ENCODE measurements around the gene TMEM179B.

Gene TMEM179B

DNA sequence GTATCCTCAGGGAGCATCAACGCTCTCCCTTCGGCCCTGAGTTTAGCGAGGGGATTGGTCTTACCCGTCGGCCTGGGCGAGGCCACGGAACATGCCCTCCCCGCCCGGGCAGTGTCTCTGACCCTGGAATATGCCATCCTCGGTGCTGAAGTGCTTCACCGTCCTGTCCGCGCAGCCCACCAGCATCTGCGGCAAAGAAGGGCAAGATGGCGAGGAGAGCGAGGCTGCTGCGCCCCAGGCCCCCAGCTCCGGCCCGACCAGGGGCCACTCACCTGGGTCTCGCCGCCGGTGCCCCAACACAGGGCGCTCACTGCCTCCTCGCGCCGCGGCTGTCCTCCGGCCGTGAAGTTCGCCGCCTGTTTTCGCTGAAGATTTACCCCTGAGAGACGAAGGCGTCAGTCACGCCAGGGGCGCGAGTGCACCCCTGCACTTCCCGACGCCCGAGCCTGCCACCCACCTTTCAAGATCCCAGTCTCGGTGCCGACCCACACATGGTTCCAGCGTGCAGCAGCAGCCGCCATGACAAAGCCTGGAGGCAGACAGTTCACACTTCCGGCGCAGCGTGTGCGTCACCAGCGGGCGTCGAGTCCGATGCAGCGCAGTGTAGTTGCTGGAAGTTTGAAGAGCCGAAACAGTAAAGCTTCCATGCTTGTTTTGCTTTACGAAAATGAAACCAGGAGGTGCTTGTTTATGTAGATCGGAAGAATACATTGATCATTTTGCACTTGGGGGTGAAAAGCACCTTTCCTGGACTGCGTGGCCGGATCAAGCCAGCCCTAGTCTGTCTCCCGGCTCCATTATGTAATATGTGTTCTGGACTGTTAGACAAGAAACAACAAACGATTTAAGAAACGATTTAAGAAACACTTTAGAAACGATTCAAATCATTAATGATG is 52.1 kb downstream of the TMEM179B start, which contains the start of gene WDR74:
WDR74 (minus strand) TSS at position 541 of the 896 bp plus-strand sequence; CDS start at position 521, 20 bp downstream.
- TF ChIP-seq TCF4 (CRISPR knock-in tag; IDR thresholded peaks at IDR 0.05; ENCODE audit: borderline replicate concordance) (peak; percentile 77), ZNF8 (CRISPR knock-in tag; IDR thresholded peaks at IDR 0.05) (no peak), ZFP3 (CRISPR knock-in tag; IDR thresholded peaks at IDR 0.05) (no peak), RARB (CRISPR knock-in tag; IDR thresholded peaks at IDR 0.05) (0 out of 2 replicates have a peak, but pooled peaks have one; percentile 9), ZFP30 (CRISPR knock-in tag; IDR thresholded peaks at IDR 0.05) (peak; percentile 10; the same call in 1 of the 2 replicates), TOX (CRISPR knock-in tag; IDR thresholded peaks at IDR 0.05; ENCODE audit: borderline replicate concordance) (no peak)
- TF ChIP-seq, protein P1, sequence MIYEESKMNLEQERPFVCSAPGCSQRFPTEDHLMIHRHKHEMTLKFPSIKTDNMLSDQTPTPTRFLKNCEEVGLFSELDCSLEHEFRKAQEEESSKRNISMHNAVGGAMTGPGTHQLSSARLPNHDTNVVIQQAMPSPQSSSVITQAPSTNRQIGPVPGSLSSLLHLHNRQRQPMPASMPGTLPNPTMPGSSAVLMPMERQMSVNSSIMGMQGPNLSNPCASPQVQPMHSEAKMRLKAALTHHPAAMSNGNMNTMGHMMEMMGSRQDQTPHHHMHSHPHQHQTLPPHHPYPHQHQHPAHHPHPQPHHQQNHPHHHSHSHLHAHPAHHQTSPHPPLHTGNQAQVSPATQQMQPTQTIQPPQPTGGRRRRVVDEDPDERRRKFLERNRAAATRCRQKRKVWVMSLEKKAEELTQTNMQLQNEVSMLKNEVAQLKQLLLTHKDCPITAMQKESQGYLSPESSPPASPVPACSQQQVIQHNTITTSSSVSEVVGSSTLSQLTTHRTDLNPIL (CRISPR knock-in tag; IDR thresholded peaks at IDR 0.05; ENCODE audit: low read depth): no peak
- TF ChIP-seq, protein P2, sequence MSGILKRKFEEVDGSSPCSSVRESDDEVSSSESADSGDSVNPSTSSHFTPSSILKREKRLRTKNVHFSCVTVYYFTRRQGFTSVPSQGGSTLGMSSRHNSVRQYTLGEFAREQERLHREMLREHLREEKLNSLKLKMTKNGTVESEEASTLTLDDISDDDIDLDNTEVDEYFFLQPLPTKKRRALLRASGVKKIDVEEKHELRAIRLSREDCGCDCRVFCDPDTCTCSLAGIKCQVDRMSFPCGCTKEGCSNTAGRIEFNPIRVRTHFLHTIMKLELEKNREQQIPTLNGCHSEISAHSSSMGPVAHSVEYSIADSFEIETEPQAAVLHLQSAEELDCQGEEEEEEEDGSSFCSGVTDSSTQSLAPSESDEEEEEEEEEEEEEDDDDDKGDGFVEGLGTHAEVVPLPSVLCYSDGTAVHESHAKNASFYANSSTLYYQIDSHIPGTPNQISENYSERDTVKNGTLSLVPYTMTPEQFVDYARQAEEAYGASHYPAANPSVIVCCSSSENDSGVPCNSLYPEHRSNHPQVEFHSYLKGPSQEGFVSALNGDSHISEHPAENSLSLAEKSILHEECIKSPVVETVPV (CRISPR knock-in tag; IDR thresholded peaks at IDR 0.05): peak; percentile 7; the same call in 1 of the 2 replicates
- ATAC-seq: peak; percentile 63

All from SK-N-SH treated with all-trans-retinoic acid at 6 μM for 48 hours (cell line).